A549 (cell line): Measurements from ENCODE around the gene TBC1D22A. TPM values are rescaled to one million over a fixed set of nuclear protein-coding genes. Genes with fewer than 3 reads are reported as not detected.

ENCODE experiments used
- ATAC-seq, 2 experiments: fragments of 200-7000 bp in 1 of 2; fragments of >200 bp in 1 of 2; cut with Nextera tagmentation in 1 of 2; cut with Tn5 transposase in 1 of 2; 3 replicates each; pipeline versions ENCODE4 v1.8.0 to v1.9.1; 2018 to 2020; ENCODE audit warnings: mild to moderate bottlenecking in 1 of 2, moderate library complexity in 1 of 2
- CTCF ChIA-PET: fragments of 300-600 bp; sonication (Branson Sonifier 250); formaldehyde crosslinking; extraction: SDS; loops from one replicate; lab custom pipeline; 2021; ENCODE audit warnings: antibody characterized with exemption, inconsistent platforms; lab: Yijun Ruan, JAX
- POLR2A ChIA-PET: fragments of 350-600 bp; formaldehyde crosslinking; extraction: SDS; loops from one replicate; lab custom pipeline; 2021; ENCODE audit warnings: antibody characterized with exemption, inconsistent platforms; lab: Yijun Ruan, JAX
- DNase-seq, 2 experiments: peaks; one replicate each; pipeline versions ENCODE4 v3.0.0 to v3.0.0-alpha.2; 2011 to 2016; ENCODE audit warnings: low read depth in 1 of 2, low spot score in 1 of 2
- FAIRE-seq: peaks from 2 replicates; lab custom pipeline; 2011; peaks lifted over from hg19 to GRCh38; lab: Jason Lieb, UNC
- H3K27ac ChIP-seq, 2 experiments: fragments of >200 bp; sonication (Bioruptor Twin); formaldehyde crosslinking; 3 replicates each; pipeline ENCODE4 v1.5.1; 2016 to 2017
- H3K4me1 ChIP-seq: fragments of >200 bp; sonication (Bioruptor Twin); formaldehyde crosslinking; 3 replicates; pipeline ENCODE4 v1.6.1; 2016
- H3K4me2 ChIP-seq: fragments of >200 bp; sonication (Bioruptor Twin); formaldehyde crosslinking; 3 replicates; pipeline ENCODE4 v1.6.1; 2016
- H3K4me3 ChIP-seq: fragments of >200 bp; sonication (Bioruptor Twin); formaldehyde crosslinking; 3 replicates; pipeline ENCODE4 v1.5.1; 2016
- H3K9me3 ChIP-seq: fragments of >200 bp; sonication (Bioruptor Twin); formaldehyde crosslinking; 3 replicates; pipeline ENCODE4 v1.6.1; 2016
- BHLHE40 ChIP-seq: IDR thresholded peaks from 2 replicates; pipeline ENCODE4 v1.6.1; 2012; ENCODE audit warnings: low read depth, low read length, inconsistent platforms
- CBX2 ChIP-seq: fragments of 200-600 bp; sonication (generic); IDR thresholded peaks from 2 replicates; pipeline ENCODE4 v1.6.1; 2016; ENCODE audit warnings: low read depth, mild to moderate bottlenecking, borderline replicate concordance
- CBX8 ChIP-seq: fragments of 200-600 bp; sonication (generic); IDR thresholded peaks from 2 replicates; pipeline ENCODE4 v1.6.1; 2016
- CHD2 ChIP-seq: fragments of 150-350 bp; IDR thresholded peaks from 2 replicates; pipeline ENCODE4 v1.6.1; 2014; ENCODE audit warnings: low read length; ENCODE audit not compliant: partially characterized antibody
- CHD4 ChIP-seq: fragments of 200-600 bp; sonication (generic); IDR thresholded peaks from 2 replicates; pipeline ENCODE4 v1.6.1; 2016; ENCODE audit warnings: antibody characterized with exemption, mild to moderate bottlenecking, borderline replicate concordance
- CTCF ChIP-seq: fragments of >200 bp; sonication (Bioruptor Twin); formaldehyde crosslinking; IDR thresholded peaks from 3 replicates; pipeline ENCODE4 v1.5.1; 2016
- EHMT2 ChIP-seq: fragments of 200-600 bp; sonication (generic); IDR thresholded peaks from 2 replicates; pipeline ENCODE4 v1.6.1; 2016; ENCODE audit warnings: antibody characterized with exemption, low read depth, mild to moderate bottlenecking, moderate library complexity
- EP300 ChIP-seq, 2 experiments: fragments of >200 bp; sonication (Bioruptor Twin); formaldehyde crosslinking; IDR thresholded peaks; 2 replicates in 1 of 2; 3 replicates in 1 of 2; pipeline ENCODE4 v1.6.1; 2016 to 2017
- ESRRA ChIP-seq: fragments of 150-350 bp; IDR thresholded peaks from 2 replicates; pipeline ENCODE4 v1.6.1; 2014; ENCODE audit warnings: mild to moderate bottlenecking, low read length, borderline replicate concordance
- FOSB ChIP-seq: fragments of 250-450 bp; sonication (Bioruptor Pico); IDR thresholded peaks from 2 replicates; pipeline ENCODE4 v1.5.0; 2020; ENCODE audit warnings: mild to moderate bottlenecking, moderate library complexity
- HDAC2 ChIP-seq: fragments of 200-600 bp; sonication (generic); IDR thresholded peaks from 2 replicates; pipeline ENCODE4 v1.6.1; 2016
- HEYL ChIP-seq: fragments of 250-450 bp; sonication (Bioruptor Pico); IDR thresholded peaks from 2 replicates; pipeline ENCODE4 v1.8.0; 2021; ENCODE audit warnings: mild to moderate bottlenecking, moderate library complexity
- HOXB13 ChIP-seq: fragments of 250-450 bp; sonication (Bioruptor Pico); IDR thresholded peaks from 2 replicates; pipeline ENCODE4 v1.5.0; 2020; ENCODE audit warnings: low read depth, mild to moderate bottlenecking, moderate library complexity
- HOXB5 ChIP-seq: fragments of 250-450 bp; sonication (Bioruptor Pico); IDR thresholded peaks from 2 replicates; pipeline ENCODE4 v1.5.0; 2020; ENCODE audit warnings: mild to moderate bottlenecking, moderate library complexity
- KDM5A ChIP-seq: fragments of 200-600 bp; sonication (generic); IDR thresholded peaks from 2 replicates; pipeline ENCODE4 v1.6.1; 2016; ENCODE audit warnings: antibody characterized with exemption, mild to moderate bottlenecking
- REST ChIP-seq: fragments of 200-600 bp; sonication (generic); IDR thresholded peaks from 2 replicates; pipeline ENCODE4 v1.6.1; 2016; ENCODE audit warnings: antibody characterized with exemption, mild to moderate bottlenecking, moderate library complexity
- SMC3 ChIP-seq: fragments of >200 bp; sonication (Bioruptor Twin); formaldehyde crosslinking; IDR thresholded peaks from 3 replicates; pipeline ENCODE4 v1.6.1; 2018; ENCODE audit warnings: inconsistent platforms
- TP53 ChIP-seq: fragments of 250-450 bp; sonication (Bioruptor Pico); IDR thresholded peaks from 2 replicates; pipeline ENCODE4 v1.5.0; 2021; ENCODE audit warnings: mild to moderate bottlenecking, moderate library complexity
- ZC3H11A ChIP-seq: fragments of 450-650 bp; IDR thresholded peaks from 2 replicates; pipeline ENCODE4 v1.6.1; 2014; ENCODE audit warnings: antibody characterized with exemption, mild to moderate bottlenecking
- ZFP36 ChIP-seq: fragments of 450-650 bp; IDR thresholded peaks from 2 replicates; pipeline ENCODE4 v1.6.1; 2014; ENCODE audit warnings: borderline replicate concordance; ENCODE audit not compliant: partially characterized antibody
- WGBS: methylation state at CpG from one replicate; pipeline ENCODE4 v1.1.6; 2017; ENCODE audit errors: missing lambda C conversion rate; 5-methylcytosine and 5-hydroxymethylcytosine counted together
- polyA plus RNA-seq, 4 experiments: library from polyadenylated mRNA; depleted of rRNA in 3 of 4; stranded (reverse); fragments of >200 nt; fragmentation: RNase III in 1 of 4; extraction: RNeasy Plus Mini Kit Qiagen cat#74134 plus additional on column Dnase treatment in 1 of 4; gene quantifications; 2 replicates in 3 of 4; 3 replicates in 1 of 4; pipeline ENCODE4 v1.2.3, GENCODE V29; 2011 to 2017

TBC1D22A gene
- polyA plus RNA-seq, 2 of the 4 experiments (the other 2 are of a cell fraction): 8.9 to 10.8 TPM

GRCh38 chr22:46972256-46972655, 209.8 kb downstream of the TBC1D22A start:
- WGBS: 96% methylated on average over 11 of the region's 17 CpGs
- CTCF ChIA-PET: no interaction called here
- H3K4me3 ChIP-seq: no peak overlapping the region
- FAIRE-seq (no peak), ATAC-seq (no peak), DNase-seq (no peak)
- H3K27ac ChIP-seq: no peak overlapping the region
- POLR2A ChIA-PET: no interaction called here
- H3K4me1 ChIP-seq: no peaks in the 10 kb centered on the region
- TF ChIP-seq BHLHE40 (no peak), SMC3 (no peak), KDM5A (no peak), EP300 (IDR thresholded peaks at IDR 0.05) (no peak), ESRRA (no peak)
- H3K4me2 ChIP-seq: no peak overlapping the region
- H3K9me3 ChIP-seq: no peaks in the 10 kb centered on the region

GRCh38 chr22:46972901-46973831, 210.7 kb downstream of the TBC1D22A start:
- Histone ChIP-seq H3K9me3 (no peaks in the 10 kb centered on the region), H3K4me3 (no peak overlapping the region), H3K4me1 (no peaks in the 10 kb centered on the region), H3K27ac (no peak overlapping the region), H3K4me2 (no peak overlapping the region)
- no peak for DNase-seq
- ChIA-PET POLR2A (no interaction called here), CTCF (no interaction called here)
- 96% methylated on average over 20 of the region's 32 CpGs for WGBS
- ATAC-seq: no peak
- no peak for TF ChIP-seq EHMT2
- no peak for TF ChIP-seq TP53 (CRISPR knock-in tag)
- TF ChIP-seq CHD4: no peak
- TF ChIP-seq HOXB13 (CRISPR knock-in tag): no peak
- TF ChIP-seq EP300 (IDR thresholded peaks at IDR 0.05): no peak
- no peak for TF ChIP-seq CTCF
- no peak for TF ChIP-seq REST
- TF ChIP-seq CHD2: no peak
- TF ChIP-seq CBX8: no peak
- no peak for TF ChIP-seq HOXB5 (CRISPR knock-in tag)
- TF ChIP-seq HDAC2: no peak
- no peak for FAIRE-seq

- 92% methylated on average over 7 of the region's 20 CpGs for WGBS
- TF ChIP-seq CBX2: no peak
- TF ChIP-seq ESRRA: no peak
- no peak for TF ChIP-seq FOSB
- no peak for TF ChIP-seq HEYL
- no peak for TF ChIP-seq ZFP36
- no peak for TF ChIP-seq ZC3H11A
- Histone ChIP-seq H3K4me1 (no peaks in the 10 kb centered on the region), H3K27ac (no peak overlapping the region), H3K4me3 (no peak overlapping the region), H3K9me3 (no peaks in the 10 kb centered on the region), H3K4me2 (no peak overlapping the region)
- no peak for DNase-seq
- no peak for ATAC-seq
- CTCF ChIA-PET: no interaction called here
- POLR2A ChIA-PET: no interaction called here
- no peak for FAIRE-seq
Observed at GRCh38 chr22:46974077-46974476, 211.6 kb downstream of the TBC1D22A start.
